H1 (cell line): ENCODE data around the gene NOS1AP. TPM values are rescaled to one million over a fixed set of nuclear protein-coding genes. Genes with fewer than 3 reads are reported as not detected.

ENCODE experiments used
- EGR1 ChIP-seq: IDR thresholded peaks from 2 replicates; pipeline ENCODE4 v1.6.1; 2011; ENCODE audit warnings: low read depth, low read length, borderline replicate concordance
- EP300 ChIP-seq, 2 experiments: IDR thresholded peaks; 1 replicate in 1 of 2; 2 replicates in 1 of 2; pipeline ENCODE4 v1.6.1; 2011 to 2012; ENCODE audit warnings: low read depth in 2 of 2, low read length in 2 of 2, mild to moderate bottlenecking in 2 of 2, borderline replicate concordance in 1 of 2, inconsistent platforms in 1 of 2, moderate library complexity in 1 of 2
- polyA plus RNA-seq, 7 experiments: library from polyadenylated mRNA; depleted of rRNA in 3 of 7; stranded (reverse) in 5 of 7; unstranded in 2 of 7; fragments of >200 nt in 5 of 7; fragments of 200-250 nt in 2 of 7; gene quantifications; 1 replicate in 5 of 7; 2 replicates in 1 of 7; 4 replicates in 1 of 7; pipeline versions ENCODE4 v1.2.1 to v1.2.3, GENCODE V29; 2011 to 2013; ENCODE audit warnings: missing spikeins in 2 of 7, mixed read lengths in 2 of 7
- total RNA-seq: library from RNA; stranded (reverse); fragmentation: NEBNext Ultra II Directional; extraction: Animal tissue kit (Norgen Biotek cat#: 25700); gene quantifications from 2 replicates; pipeline ENCODE4 v1.2.1, GENCODE V29; 2021

NOS1AP gene
- total and polyA plus RNA-seq, 2 of the 8 experiments (the other 6 are each of a cell fraction or from before 2014, with no cell fraction given), result 2.4 to 12.1 TPM

GRCh38 chr1:162388615-162389014, 319.1 kb downstream of the NOS1AP start (continued):
- TF ChIP-seq EP300 (IDR thresholded peaks at IDR 0.05; ENCODE audit: borderline replicate concordance in 1 of 2, low read depth in 2 of 2, low read length in 2 of 2), result no peak
- no peak for TF ChIP-seq EGR1
